GM21367 (cell line): ENCODE results near the gene SIAH1.
A peak's percentile ranks its signal among the peaks of the same experiment; 100 is the strongest.
"Not testable (repeated sequence)": the region's sequence is repeated elsewhere in the genome, so short reads cannot be mapped to it uniquely, and the experiment has no call there.

ENCODE experiments used
- ATAC-seq: cut with Tn5 transposase; IDR thresholded peaks from one replicate; pipeline ENCODE4 v1.9.1; 2021; ENCODE audit not compliant: unreplicated experiment

The SIAH1 gene

DNA sequence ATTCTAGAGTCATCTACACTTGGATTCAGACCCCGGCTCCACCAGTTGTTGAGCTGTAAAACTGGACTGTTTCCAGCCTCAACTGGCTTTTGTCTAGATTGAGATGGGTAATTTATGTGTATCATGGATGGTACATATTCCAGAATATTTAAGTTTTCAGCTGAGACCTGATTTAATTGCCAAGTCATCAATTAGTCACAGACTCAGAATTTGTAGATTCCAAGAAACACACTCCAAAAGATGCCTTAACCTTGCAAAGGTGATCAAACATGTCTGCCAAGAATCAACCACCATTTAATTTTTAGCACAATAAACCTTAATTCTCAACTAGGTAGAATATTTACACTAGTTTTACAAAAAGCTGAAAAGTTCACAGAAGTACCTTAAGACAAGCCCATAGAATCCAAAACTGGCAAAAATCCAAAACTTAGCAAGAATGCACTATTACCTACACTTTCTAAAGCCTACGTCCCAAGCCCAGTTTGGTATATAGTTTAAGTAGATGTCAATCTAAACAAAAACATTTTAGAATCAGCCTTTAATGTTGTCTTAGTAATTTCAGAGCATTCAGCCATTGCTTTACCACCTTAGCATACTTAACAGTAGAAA, 17.7 kb downstream of the SIAH1 start:
- no peak for ATAC-seq

DNA sequence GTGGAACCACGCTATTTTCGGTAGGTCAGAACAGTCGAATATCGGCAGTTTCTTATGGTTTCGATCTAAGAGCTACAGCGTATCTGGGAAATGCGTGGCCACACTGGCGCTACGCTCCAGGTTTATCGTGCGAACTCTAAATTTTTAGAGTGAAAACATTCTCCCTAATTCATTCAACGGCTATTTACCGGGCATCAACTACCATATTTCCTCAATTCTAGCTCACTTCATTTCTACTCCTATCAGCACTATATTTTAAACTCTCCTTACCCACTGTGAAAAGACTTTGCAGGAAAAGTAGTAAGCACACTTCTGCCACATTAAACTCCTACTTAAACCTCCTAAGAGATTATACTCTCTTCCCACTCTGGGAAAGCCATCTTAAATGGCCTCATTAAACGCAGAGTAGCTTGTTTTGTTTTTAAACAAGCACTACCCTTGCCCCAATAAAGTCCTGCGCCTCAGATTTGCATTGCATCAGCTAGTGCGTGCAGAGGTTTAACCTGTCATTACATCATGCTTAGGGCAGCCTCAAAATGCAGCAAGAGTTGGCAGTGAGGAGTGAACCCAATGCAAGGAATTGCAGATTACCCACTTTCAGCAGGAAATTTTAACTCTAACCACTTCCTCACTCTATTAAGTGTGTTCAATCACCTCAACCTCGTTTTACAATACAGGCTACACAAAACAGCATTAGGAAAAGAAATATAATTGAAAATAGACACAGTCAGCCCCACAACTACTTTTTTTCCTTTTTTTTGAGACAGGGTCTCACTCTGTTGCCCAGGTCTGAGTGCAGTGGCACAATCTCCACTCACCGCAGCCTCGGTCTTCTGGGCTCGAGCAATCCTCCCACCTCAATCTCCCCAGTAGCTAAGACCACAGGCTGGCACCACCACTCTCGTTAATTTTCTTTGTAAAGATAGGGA, 18.8 kb downstream of the SIAH1 start:
- peak; percentile 54 for ATAC-seq

DNA sequence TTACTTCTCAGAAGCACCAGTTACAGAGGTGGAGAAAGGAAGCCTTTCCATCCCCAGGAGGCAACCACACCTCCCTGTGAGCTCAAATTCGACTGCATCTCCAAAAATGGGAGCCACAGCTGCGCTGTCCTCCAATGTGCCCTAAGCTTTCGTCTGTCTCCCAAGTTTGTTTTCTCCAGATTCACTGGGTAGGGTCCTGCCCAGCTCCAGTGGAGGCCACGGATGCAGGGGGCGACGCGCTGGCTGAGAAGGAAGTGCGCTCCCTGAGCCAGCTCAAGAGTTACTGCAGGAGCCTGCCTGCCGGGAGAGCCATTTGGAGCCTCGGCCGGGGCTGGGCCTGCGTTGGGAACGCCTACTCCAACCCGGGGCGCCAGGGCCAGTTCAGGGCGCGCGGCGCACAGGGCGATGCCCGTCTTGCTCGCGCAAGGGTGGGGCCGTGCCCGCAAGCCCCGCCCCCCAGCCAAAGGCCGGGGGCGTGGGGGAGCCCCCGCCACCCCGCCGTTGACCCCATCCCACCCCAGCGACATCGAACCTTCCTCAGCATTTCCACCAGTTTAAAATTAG, 19.5 kb downstream of the SIAH1 start:
- peak; percentile 86 for ATAC-seq

DNA sequence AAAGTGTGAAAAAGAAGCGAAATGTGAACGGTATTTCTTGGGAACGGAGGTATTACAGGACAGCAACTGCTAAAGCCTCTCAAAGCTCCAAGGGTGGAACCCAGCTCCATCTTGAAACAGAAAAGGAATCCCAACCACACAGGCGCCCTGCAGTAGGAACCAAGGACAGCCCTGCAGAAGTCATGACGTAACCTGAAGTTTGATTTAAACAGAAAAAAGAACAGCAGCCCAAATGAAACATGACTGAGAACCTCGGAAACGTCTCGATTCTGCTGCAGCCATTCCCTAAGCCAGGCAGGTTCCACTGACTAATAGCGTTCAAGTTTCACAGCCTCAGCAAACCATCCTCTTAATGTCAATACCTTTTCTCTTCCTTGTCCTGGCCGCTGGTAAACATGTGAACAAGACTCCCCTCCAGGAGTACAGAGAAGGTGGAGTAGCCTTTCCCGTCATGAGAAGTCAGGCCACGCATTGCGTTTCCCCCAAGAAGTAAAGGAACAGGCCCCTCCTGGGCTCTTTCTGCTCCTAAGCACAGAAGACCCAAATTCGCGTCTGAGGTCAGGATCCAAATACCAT, 20.1 kb downstream of the SIAH1 start:
- ATAC-seq: no peak

DNA sequence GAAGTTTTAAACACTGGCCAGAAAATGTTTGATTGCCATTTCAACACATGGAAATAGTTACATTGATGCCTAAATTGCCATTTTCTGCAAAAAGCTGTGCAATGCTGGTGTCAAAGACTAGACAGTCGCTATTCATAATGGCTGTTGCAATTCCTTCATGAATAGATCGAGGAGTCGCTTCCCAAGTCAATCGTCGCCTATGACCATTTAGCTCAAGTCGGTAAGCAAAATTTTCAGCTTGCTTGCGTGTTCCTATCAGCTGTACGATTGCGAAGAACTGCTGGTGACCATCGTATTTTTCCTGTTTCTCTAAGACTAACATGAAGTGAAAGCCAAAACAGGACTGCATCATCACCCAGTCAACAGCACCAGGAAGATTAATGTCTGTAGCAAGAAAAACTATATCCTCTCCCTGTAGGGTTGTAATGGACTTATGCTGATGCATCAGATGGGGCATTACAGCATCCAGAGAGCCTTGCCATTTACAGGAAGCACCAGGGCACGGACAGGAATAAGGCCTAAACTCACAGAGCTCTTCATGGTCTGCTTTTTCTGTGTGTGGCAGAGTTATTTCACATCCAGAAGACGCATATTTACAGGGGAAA, 23.6 kb downstream of the SIAH1 start:
- ATAC-seq: no peak

DNA sequence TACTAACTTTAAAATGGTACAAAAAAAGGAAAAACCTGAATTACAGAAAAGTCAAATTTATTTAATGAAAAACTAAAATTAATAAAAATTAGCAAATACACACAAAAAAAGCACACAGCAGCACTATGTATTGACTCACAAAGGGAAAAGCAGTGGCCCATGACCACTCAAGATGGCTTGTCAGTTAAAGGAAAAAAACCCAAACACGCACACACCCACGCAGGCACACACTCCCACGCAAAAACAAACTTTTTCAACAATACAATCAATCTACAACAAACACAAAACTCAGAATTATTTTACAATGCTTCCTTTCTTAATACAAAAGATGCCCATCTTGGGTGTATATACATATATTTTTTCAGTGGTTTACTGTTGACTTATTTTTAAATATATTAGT, 24.2 kb downstream of the SIAH1 start:
- no peak for ATAC-seq

DNA sequence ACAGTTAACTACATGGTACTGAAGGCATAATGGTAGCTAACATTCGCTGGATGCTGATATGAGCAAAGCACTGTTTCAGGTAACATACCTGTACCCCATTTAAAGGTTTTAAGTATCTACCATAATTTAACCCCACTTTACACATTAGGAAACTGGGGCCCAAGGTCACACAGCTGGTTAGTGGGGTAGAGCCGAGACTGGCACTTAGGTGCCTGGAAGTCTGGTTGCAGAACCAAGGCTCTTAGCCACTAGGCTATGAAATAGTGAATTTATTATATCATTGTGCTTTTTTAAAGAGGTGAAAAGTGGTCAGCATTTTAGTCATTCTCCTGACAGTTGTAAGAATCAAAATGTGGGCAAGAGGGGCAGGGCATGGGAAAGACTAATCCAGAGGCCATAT, 25.2 kb downstream of the SIAH1 start:
- no peak for ATAC-seq

DNA sequence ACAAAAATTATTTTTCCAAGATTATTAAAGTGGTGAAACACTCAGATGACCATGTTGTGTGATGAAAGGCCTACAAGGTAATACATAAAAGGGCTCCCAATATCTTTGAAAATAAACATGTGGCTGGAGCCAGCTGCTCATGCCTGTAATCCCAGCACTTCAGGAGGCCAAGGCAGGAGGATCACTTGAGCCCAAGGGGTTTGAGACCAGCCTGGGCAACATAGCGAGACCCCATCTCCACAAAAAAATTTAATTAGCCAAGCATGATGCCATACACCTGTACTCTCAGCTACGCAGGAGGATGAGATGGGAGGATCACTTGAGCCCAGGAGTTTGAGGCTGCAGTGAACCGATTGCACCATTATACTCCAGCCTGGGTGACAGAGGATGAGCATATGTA, 26.8 kb downstream of the SIAH1 start:
- no peak for ATAC-seq

DNA sequence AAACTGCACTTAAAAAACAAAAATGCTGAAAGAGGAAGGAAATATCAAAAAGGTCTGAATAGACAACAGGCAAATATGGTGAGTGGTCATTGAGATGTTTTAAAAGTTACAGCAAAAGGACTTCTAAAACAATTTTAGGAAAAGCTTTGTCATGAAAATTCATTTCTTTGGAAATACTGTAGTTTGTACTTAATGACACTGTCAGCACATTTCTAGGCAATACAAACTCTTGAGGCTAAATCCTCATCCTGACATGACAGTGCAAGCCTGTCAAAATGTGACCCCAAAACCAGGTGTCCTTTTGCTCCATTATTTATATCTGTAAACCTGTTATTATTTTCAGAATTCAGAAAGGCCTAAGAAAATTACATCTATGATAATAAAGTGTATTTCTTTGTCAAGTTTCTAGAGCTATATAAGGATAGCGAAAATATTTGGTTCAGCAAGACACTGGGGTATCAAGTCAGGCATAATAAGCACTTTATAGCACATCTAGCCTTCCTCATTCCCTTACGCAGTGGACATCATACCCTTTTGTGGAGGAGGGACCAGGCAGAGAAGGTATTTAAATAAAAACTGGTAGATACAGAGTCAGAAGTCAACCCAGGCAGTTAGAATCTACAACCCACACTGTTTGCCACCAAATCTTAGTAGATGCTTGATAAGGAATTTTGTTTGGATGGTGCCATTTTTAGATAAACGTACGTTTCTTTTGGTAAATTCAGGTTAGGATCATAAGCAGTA, 28.4 kb downstream of the SIAH1 start:
- no peak for ATAC-seq

DNA sequence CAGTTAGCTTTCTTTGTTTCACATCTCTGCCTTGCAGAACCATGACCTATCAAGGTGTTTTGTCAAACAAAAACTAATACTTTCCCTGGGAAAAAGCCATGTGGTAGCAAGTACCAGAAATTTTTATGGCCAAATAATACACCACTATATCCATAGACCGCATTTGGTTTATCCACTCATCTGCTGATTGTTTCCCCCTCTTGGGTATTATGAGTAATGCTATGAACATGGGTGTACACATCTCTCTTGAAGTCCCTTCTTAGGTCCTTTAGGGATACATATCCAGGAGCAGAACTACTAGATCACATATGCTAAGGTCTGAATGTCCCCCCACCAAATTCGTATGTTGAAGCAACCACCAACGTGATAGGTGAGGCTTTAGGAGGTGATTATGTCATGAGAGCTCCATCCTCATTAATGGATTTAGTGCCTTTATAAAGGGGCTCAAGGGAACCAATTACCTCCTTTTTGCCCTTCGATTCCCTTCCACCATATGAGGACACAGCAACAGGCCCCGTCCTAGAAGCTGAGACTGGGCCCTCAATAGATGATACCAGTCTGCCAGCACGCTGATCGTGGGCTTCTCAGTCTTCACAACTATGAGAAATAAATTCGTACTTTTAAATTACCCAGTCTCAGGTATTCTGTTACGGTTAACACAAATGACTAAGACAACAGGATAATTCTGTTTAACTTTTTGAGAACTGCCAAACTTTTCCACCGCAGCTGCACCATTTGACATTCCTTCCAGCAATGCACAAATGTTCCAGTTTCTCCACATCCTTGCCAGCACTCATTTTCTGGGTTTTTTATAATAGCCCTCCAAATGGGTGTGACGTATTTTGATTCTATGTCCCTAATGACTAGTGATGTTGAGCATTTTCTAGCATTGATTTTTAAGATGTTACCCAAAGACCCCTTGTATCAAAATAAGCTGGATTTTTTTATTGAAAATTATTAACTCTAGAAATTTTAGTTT, 30.0 kb downstream of the SIAH1 start:
- ATAC-seq: no peak

DNA sequence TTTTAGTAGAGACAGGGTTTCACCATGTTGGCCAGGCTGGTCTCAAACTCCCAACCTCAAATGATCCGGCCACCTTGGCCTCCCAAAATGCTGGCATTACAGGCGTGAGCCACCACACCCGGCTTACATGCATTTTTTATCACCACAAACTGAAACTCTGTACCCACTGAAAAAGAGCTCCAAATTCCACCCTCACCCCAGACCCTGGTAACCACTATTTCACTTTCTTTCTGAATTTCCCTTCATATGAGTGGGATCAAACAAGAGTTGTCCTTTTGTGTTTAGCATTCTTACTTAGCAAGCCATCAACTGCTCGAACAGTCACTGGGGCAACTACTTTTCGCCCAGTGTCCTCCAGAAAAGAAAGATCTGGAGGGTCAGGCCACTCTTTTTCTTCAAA, 30.8 kb downstream of the SIAH1 start:
- not testable (repeated sequence) for ATAC-seq

DNA sequence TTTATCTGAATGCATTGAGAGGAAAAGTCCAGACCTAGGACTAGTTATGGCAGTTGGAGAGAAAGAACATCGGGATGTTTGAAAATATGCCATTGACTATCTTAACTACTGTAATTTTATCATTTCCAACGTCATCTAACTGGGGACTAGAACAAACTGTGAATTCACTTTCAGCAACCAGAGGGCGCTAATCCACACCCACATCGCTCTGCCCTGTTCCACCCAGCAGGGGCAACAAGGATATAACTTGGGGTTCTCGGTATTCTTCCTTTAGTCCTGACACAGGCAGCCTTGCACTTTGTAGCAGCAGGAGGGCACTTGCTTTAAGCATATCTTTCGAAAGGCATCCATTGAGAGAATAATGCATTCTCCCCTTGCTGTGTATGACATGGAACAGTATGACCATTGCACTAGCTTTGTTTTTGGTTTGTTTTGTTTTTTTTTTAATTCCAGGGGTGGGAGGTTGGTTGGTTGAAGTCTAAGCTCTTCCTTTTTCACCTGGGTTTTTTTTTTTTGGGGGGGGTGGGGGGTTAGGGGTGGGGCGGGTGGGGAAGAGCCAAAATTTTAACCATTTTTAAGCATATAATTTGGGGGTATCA, 31.5 kb downstream of the SIAH1 start:
- peak; percentile 57 for ATAC-seq

DNA sequence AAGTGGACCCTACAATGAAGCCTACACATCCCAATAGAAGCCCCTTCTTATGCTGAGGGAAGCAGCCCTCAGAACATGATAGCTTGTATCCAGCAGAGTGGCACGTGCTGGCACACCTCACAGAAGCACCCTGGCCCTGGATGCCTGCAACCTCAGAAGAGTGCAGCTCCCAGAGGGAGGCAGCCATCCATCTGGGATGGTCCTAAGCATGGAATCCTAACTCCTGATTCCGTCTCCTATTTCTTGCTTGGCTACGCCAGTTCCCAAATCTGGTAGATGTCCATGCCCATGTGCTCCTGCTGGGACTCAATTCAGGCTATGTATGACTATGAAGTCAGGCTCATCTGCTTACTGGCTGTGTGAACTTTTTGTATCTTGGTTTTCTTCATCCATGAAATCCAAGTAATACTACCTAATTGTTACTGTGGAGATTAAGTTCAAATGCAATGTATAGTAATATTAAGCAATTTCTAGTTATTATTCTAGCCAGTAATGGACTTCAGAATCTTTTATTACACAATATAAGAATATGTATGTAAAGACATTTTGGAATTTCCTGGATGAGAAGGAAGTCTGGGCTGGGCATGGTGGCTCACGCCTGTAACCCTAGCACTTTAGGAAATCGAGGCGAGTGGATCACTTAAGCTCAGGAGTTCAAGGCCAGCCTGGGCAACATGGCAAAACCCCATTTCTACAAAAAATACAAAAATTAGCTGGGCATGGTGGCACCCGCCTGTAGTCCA, 32.4 kb downstream of the SIAH1 start:
- ATAC-seq: no peak

DNA sequence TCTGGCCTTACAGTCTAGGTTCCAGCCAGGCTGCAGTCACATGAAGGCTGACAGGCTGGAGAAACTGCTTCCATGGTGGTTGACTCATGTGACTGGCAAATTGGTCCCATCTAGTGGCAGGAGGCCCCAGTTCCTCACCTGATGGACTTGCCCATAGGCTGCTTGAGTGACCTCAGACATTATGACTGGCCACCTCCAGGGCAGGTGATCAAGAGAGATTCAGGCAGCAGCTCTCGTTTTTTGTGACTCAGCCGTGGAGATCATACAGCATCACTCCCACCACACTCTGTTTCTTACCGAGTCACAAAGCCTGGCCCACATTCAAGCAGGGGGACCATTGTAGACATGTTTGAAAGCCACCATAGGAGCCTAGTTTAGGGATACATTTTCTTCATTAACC, 34.5 kb downstream of the SIAH1 start:
- ATAC-seq: no peak

DNA sequence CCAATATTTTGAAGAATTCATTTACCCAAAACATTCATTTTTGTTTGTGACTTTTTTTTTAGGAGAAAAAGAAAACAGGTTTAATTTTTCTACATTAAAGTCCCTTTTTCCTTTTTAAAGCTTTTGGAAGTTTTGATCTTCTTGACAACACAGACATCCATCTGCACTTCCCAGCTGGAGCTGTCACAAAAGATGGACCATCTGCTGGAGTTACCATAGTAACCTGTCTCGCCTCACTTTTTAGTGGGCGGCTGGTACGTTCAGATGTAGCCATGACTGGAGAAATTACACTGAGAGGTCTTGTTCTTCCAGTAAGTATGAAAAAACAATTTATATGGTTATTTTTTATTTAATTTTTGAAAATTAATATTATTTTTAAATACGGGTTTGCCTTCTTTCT, 37.2 kb downstream of the SIAH1 start:
- ATAC-seq: no peak

DNA sequence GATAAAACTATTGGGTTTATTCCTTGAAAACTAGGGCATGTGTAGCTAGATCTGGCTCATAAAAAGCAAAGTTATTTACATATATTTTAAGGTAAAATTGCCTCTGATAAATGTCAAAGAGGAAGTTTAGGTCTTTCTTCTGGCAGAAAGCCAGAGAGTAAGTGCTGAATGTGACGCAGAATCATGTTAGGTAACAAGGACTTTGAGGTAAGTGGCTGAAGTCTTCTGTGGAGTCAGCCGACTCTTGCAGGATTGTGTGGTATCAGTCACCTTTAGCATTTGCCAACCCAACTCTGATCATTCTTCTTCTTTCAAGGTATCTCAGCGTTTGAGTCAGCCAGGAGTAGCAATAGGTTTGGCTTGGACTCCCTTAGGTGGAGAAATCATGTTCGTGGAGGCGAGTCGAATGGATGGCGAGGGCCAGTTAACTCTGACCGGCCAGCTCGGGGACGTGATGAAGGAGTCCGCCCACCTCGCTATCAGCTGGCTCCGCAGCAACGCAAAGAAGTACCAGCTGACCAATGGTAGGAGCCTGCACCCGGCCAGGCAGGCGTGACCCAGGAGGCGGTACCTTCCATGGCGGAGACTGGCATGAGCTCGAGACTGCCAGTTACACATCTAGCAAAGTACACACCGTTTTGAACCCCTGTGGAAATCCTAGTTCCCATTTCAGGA, 37.9 kb downstream of the SIAH1 start:
- no peak for ATAC-seq

DNA sequence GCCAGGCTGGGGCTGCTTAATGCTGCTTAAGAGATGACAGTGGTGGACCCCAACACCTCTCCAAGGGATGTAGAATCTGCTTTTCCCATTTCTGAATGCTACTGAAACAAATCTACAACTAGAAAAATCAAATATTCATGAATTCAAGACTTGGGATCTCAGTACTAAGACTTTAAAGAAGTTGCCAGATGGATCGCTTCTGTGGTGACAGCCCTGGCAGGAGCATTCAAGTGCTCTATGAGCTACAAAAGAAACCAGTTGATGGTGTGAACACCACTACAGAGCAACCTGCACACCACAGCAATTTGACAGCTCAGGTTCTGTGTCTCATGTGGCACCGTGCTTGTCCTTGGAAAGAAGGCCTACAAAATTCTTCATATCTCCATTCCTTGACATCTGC, 42.6 kb downstream of the SIAH1 start:
- no peak for ATAC-seq

DNA sequence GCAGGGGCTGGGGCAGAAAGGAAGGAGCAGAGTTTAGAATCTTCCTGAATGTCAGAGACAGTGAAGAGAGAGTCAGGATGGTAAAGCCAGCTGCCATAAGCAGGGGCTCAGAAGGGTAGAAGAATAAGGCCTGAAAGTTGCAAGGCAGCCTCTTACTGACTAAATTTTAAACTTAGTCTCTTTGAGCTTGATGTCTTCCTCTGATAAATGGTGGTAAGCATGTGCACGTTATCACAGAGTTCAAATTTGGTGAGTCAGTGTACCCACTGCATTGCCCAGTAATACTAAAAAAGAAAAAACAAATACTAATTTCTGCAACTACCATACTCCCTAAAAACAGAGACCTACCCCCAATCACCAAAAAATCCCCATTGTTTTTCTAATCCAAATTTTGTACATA, 45.2 kb downstream of the SIAH1 start:
- no peak for ATAC-seq
